H1 (cell line): ENCODE data around the gene TMEM222. TPM values are rescaled to one million over a fixed set of nuclear protein-coding genes. Genes with fewer than 3 reads are reported as not detected.

Experiments used
- CTCF ChIA-PET: fragments of 300-600 bp; sonication (Branson Sonifier 250); formaldehyde crosslinking; loops from one replicate; lab custom pipeline; 2021; ENCODE audit not compliant: partially characterized antibody; lab: Charles Lee
- POLR2A ChIA-PET: fragments of 300-600 bp; sonication (Branson Sonifier 250); formaldehyde crosslinking; loops from one replicate; lab custom pipeline; 2021; ENCODE audit warnings: inconsistent platforms; ENCODE audit not compliant: partially characterized antibody; lab: Charles Lee
- DNase-seq, 2 experiments: peaks; one replicate each; pipeline versions ENCODE4 v3.0.0 to v3.0.0-alpha.2; 2010 to 2022; ENCODE audit warnings: low spot score in 2 of 2, low read depth in 1 of 2, mixed read lengths in 1 of 2
- FAIRE-seq: peaks from 2 replicates; lab custom pipeline; 2011; peaks lifted over from hg19 to GRCh38; lab: Jason Lieb, UNC
- H2AFZ ChIP-seq: 2 replicates; pipeline ENCODE4 v1.8.1; 2012; ENCODE audit warnings: low read length, inconsistent platforms
- H2AK5ac ChIP-seq: 2 replicates; pipeline ENCODE4 v1.6.1; 2013; ENCODE audit warnings: low read depth, low read length
- H2BK120ac ChIP-seq: replicated peaks from 2 replicates; pipeline ENCODE3; 2013; ENCODE audit warnings: low read depth, low read length, inconsistent platforms
- H2BK12ac ChIP-seq: 2 replicates; pipeline ENCODE4 v1.6.1; 2013; ENCODE audit warnings: low read depth, low read length
- H2BK15ac ChIP-seq: 2 replicates; pipeline ENCODE4 v1.6.1; 2013; ENCODE audit warnings: low read length
- H2BK20ac ChIP-seq: 2 replicates; pipeline ENCODE4 v1.6.1; 2013; ENCODE audit warnings: low read length
- H2BK5ac ChIP-seq: 2 replicates; pipeline ENCODE4 v1.6.1; 2013; ENCODE audit warnings: low read depth, low read length
- H3K14ac ChIP-seq: 2 replicates; pipeline ENCODE4 v1.6.1; 2013; ENCODE audit warnings: inconsistent platforms; ENCODE audit not compliant: insufficient read length
- H3K18ac ChIP-seq: 2 replicates; pipeline ENCODE4 v1.6.1; 2013; ENCODE audit warnings: low read length; ENCODE audit errors: extremely low read depth
- H3K23ac ChIP-seq: 2 replicates; pipeline ENCODE4 v1.6.1; 2013; ENCODE audit warnings: inconsistent platforms; ENCODE audit not compliant: insufficient read length
- H3K23me2 ChIP-seq: 2 replicates; pipeline ENCODE4 v1.6.1; 2013; ENCODE audit warnings: low read depth, low read length
- H3K27ac ChIP-seq: 2 replicates; pipeline ENCODE4 v1.6.1; 2011; ENCODE audit warnings: low read depth, low read length, inconsistent platforms
- H3K27me3 ChIP-seq, 4 experiments: replicated peaks in 1 of 4; 1 replicate in 1 of 4; 2 replicates in 3 of 4; pipeline versions ENCODE4 v1.6.1 to v1.8.1; 2011 to 2013; ENCODE audit warnings: low read length in 3 of 4, mild to moderate bottlenecking in 3 of 4, inconsistent platforms in 2 of 4, mixed read lengths in 2 of 4, moderate library complexity in 1 of 4; ENCODE audit not compliant: control insufficient read depth in 3 of 4, insufficient read depth in 3 of 4; ENCODE audit errors: extremely low read depth in 1 of 4
- H3K36me3 ChIP-seq, 4 experiments: 2 replicates each; pipeline versions ENCODE4 v1.6.1 to v1.8.1; 2011 to 2013; ENCODE audit warnings: mild to moderate bottlenecking in 4 of 4, low read length in 3 of 4, moderate library complexity in 2 of 4, control low read depth in 1 of 4, inconsistent platforms in 1 of 4; ENCODE audit not compliant: insufficient read depth in 4 of 4, control insufficient read depth in 2 of 4
- H3K4ac ChIP-seq: replicated peaks from 2 replicates; pipeline ENCODE3; 2013; ENCODE audit warnings: low read length, low read depth, mixed read lengths, inconsistent platforms; ENCODE audit not compliant: insufficient read length
- H3K4me1 ChIP-seq, 4 experiments: replicated peaks in 1 of 4; 1 replicate in 1 of 4; 2 replicates in 3 of 4; pipeline versions ENCODE4 v1.6.1 to v1.8.1; 2011 to 2013; ENCODE audit warnings: low read length in 3 of 4, inconsistent platforms in 2 of 4, mixed read lengths in 1 of 4; ENCODE audit not compliant: insufficient read depth in 4 of 4, control insufficient read depth in 3 of 4
- H3K4me2 ChIP-seq, 2 experiments: 2 replicates each; pipeline versions ENCODE4 v1.6.1 to v1.8.1; 2011 to 2013; ENCODE audit warnings: low read depth in 2 of 2, low read length in 2 of 2, control low read depth in 1 of 2, inconsistent platforms in 1 of 2, mild to moderate bottlenecking in 1 of 2; ENCODE audit not compliant: insufficient read depth in 1 of 2
- H3K4me3 ChIP-seq, 4 experiments: fragments of 200-600, 300-600 bp in 1 of 4; sonication (generic), shearing (Covaris generic), sonication (Bioruptor Twin) in 1 of 4; 2 replicates each; pipeline versions ENCODE4 v1.5.1 to v1.8.1; 2011 to 2016; ENCODE audit warnings: low read length in 4 of 4, low read depth in 3 of 4, control low read depth in 2 of 4, inconsistent platforms in 2 of 4, mild to moderate bottlenecking in 2 of 4, mixed read lengths in 1 of 4, moderate library complexity in 1 of 4; ENCODE audit not compliant: insufficient read depth in 2 of 4; ENCODE audit errors: extremely low read depth in 1 of 4
- H3K56ac ChIP-seq: replicated peaks from 2 replicates; pipeline ENCODE3; 2013; ENCODE audit warnings: low read depth, mild to moderate bottlenecking, mixed read lengths, low read length, inconsistent platforms; ENCODE audit not compliant: insufficient read length
- H3K79me1 ChIP-seq: 2 replicates; pipeline ENCODE4 v1.6.1; 2013; ENCODE audit warnings: low read depth, low read length, control low read depth
- H3K79me2 ChIP-seq, 2 experiments: 2 replicates each; pipeline versions ENCODE4 v1.6.1 to v1.8.1; 2012 to 2013; ENCODE audit warnings: low read length in 2 of 2, mild to moderate bottlenecking in 2 of 2, inconsistent platforms in 1 of 2; ENCODE audit not compliant: insufficient read depth in 2 of 2, control insufficient read depth in 1 of 2
- H3K9ac ChIP-seq, 4 experiments: replicated peaks in 1 of 4; 1 replicate in 1 of 4; 2 replicates in 3 of 4; pipeline versions ENCODE4 v1.6.1 to v1.8.1; 2011 to 2013; ENCODE audit warnings: low read depth in 3 of 4, low read length in 3 of 4, control low read depth in 2 of 4, mild to moderate bottlenecking in 2 of 4, moderate library complexity in 2 of 4, inconsistent platforms in 1 of 4; ENCODE audit errors: extremely low read depth in 1 of 4
- H3K9me3 ChIP-seq, 2 experiments: 2 replicates each; pipeline versions ENCODE4 v1.6.1 to v1.8.1; 2012 to 2013; ENCODE audit warnings: mild to moderate bottlenecking in 2 of 2, moderate library complexity in 2 of 2, control low read depth in 1 of 2, inconsistent platforms in 1 of 2, low read depth in 1 of 2, low read length in 1 of 2, mixed read lengths in 1 of 2; ENCODE audit not compliant: insufficient read depth in 2 of 2
- H4K20me1 ChIP-seq, 2 experiments: replicated peaks in 1 of 2; 2 replicates each; pipeline versions ENCODE3 to v1.8.1; 2011 to 2013; ENCODE audit warnings: inconsistent platforms in 2 of 2, low read length in 2 of 2, mild to moderate bottlenecking in 1 of 2; ENCODE audit not compliant: insufficient read depth in 2 of 2, control insufficient read depth in 1 of 2
- H4K5ac ChIP-seq: 2 replicates; pipeline ENCODE4 v1.6.1; 2013; ENCODE audit warnings: low read length, low read depth, mixed read lengths, inconsistent platforms; ENCODE audit not compliant: insufficient read length
- H4K8ac ChIP-seq: 2 replicates; pipeline ENCODE4 v1.8.0; 2013; ENCODE audit warnings: mild to moderate bottlenecking, moderate library complexity, low read length, inconsistent platforms; ENCODE audit not compliant: insufficient read depth; ENCODE audit errors: extremely low read depth
- H4K91ac ChIP-seq: replicated peaks from 2 replicates; pipeline ENCODE3; 2013; ENCODE audit warnings: low read length, mixed read lengths, inconsistent platforms; ENCODE audit not compliant: insufficient read length
- BRCA1 ChIP-seq: IDR thresholded peaks from 2 replicates; pipeline ENCODE4 v1.6.1; 2012; ENCODE audit warnings: low read depth, low read length, improper control_type of control experiment
- CTCF ChIP-seq, 3 experiments: IDR thresholded peaks; 1 replicate in 2 of 3; 2 replicates in 1 of 3; pipeline versions ENCODE4 v1.5.1 to v1.6.1; 2011; ENCODE audit warnings: low read length in 3 of 3, mild to moderate bottlenecking in 3 of 3, inconsistent platforms in 2 of 3, low read depth in 1 of 3, moderate library complexity in 1 of 3; ENCODE audit not compliant: insufficient read depth in 1 of 3; ENCODE audit errors: control extremely low read depth in 1 of 3
- RXRA ChIP-seq: IDR thresholded peaks from 2 replicates; pipeline ENCODE4 v1.6.1; 2011; ENCODE audit warnings: low read depth, mild to moderate bottlenecking, low read length, moderate library complexity; ENCODE audit not compliant: insufficient read depth
- TAF7 ChIP-seq: optimal IDR thresholded peaks from 2 replicates; pipeline ENCODE3; 2011; ENCODE audit warnings: low read depth, mild to moderate bottlenecking, inconsistent platforms, low read length, moderate library complexity, borderline replicate concordance
- YY1 ChIP-seq: IDR thresholded peaks from 2 replicates; pipeline ENCODE4 v1.6.1; 2011; ENCODE audit warnings: low read depth, mild to moderate bottlenecking, low read length
- WGBS, 2 experiments: shearing (Covaris generic) in 1 of 2; methylation state at CpG; one replicate each; pipeline versions ENCODE4 v1.1.6 to v1.1.7; 2013 to 2015; ENCODE audit warnings: low lambda C conversion rate in 2 of 2, mixed read lengths in 2 of 2, inconsistent platforms in 1 of 2, low coverage in 1 of 2, missing lambda C conversion rate in 1 of 2; ENCODE audit not compliant: insufficient replicate concordance in 2 of 2, insufficient coverage in 1 of 2, insufficient read length in 1 of 2; ENCODE audit errors: extremely low coverage in 1 of 2, missing lambda C conversion rate in 1 of 2; 5-methylcytosine and 5-hydroxymethylcytosine counted together
- polyA plus RNA-seq, 7 experiments: library from polyadenylated mRNA; depleted of rRNA in 3 of 7; stranded (reverse) in 5 of 7; unstranded in 2 of 7; fragments of >200 nt in 5 of 7; fragments of 200-250 nt in 2 of 7; gene quantifications; 1 replicate in 5 of 7; 2 replicates in 1 of 7; 4 replicates in 1 of 7; pipeline versions ENCODE4 v1.2.1 to v1.2.3, GENCODE V29; 2011 to 2013; ENCODE audit warnings: missing spikeins in 2 of 7, mixed read lengths in 2 of 7
- total RNA-seq: library from RNA; stranded (reverse); fragmentation: NEBNext Ultra II Directional; extraction: Animal tissue kit (Norgen Biotek cat#: 25700); gene quantifications from 2 replicates; pipeline ENCODE4 v1.2.1, GENCODE V29; 2021
- TF ChIP-seq, protein P1 (sequence below): IDR thresholded peaks from 2 replicates; pipeline ENCODE4 v1.6.1; 2011; ENCODE audit warnings: low read length, improper control_type of control experiment

The TMEM222 gene
- total and polyA plus RNA-seq, 2 of the 8 experiments (the other 6 are each of a cell fraction or from before 2014, with no cell fraction given) = 27.0 to 51.8 TPM

GRCh38 chr1:27331922-27332321, 10.0 kb downstream of the TMEM222 start:
- no peak overlapping the region for H4K8ac ChIP-seq
- no peak overlapping the region for H2BK20ac ChIP-seq
- H3K9ac ChIP-seq = no peak overlapping the region
- no peaks in the 10 kb centered on the region for H3K9me3 ChIP-seq
- H2BK12ac ChIP-seq = no peak overlapping the region
- no peak for DNase-seq
- H3K36me3 ChIP-seq = peaks cover 4 to 18% (median 11%) of the 10 kb centered on the region in 4 experiments; a peak in 7 of 8 replicates
- H3K27ac ChIP-seq = no peak overlapping the region
- H2AK5ac ChIP-seq = no peak overlapping the region
- no peak overlapping the region for H3K23ac ChIP-seq
- no peaks in the 10 kb centered on the region for H3K27me3 ChIP-seq
- no peak overlapping the region for H2BK5ac ChIP-seq
- no peak overlapping the region for H4K5ac ChIP-seq
- 0 out of 2 replicates have a peak, but pooled peaks cover 3% of the 10 kb centered on the region for H3K79me1 ChIP-seq
- peaks cover 8 to 20% of the 10 kb centered on the region in 2 experiments for H4K20me1 ChIP-seq
- no peak overlapping the region for H3K4me2 ChIP-seq
- H3K4ac ChIP-seq = no peak overlapping the region
- no peak for FAIRE-seq
- no peak overlapping the region for H3K14ac ChIP-seq
- H2BK120ac ChIP-seq = no peak overlapping the region
- 97% methylated on average over 5 of the region's 5 CpGs; no CpG with 5 or more reads in 1 of the 2 experiments for WGBS, 2 experiments
- H3K23me2 ChIP-seq = no peaks in the 10 kb centered on the region
- no peak overlapping the region for H3K18ac ChIP-seq
- TF ChIP-seq, protein P1, sequence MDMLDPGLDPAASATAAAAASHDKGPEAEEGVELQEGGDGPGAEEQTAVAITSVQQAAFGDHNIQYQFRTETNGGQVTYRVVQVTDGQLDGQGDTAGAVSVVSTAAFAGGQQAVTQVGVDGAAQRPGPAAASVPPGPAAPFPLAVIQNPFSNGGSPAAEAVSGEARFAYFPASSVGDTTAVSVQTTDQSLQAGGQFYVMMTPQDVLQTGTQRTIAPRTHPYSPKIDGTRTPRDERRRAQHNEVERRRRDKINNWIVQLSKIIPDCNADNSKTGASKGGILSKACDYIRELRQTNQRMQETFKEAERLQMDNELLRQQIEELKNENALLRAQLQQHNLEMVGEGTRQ = no peak
- TF ChIP-seq YY1 (no peak), BRCA1 (no peak), CTCF (IDR thresholded peaks at IDR 0.05; ENCODE audit: control extremely low read depth in 1 of 3, insufficient read depth in 1 of 3, low read depth in 1 of 3, low read length in 3 of 3) (no peak), TAF7 (no peak), RXRA (no peak)
- CTCF ChIA-PET = interaction anchor here (0.5 to 17.0 kb wide), 31 partner anchors 8 to 362 kb away, joined by 3 to 321 read pairs (median 7); partner anchors contain the start of genes CD164L2, MAP3K6, SYTL1 and TMEM222
- no peak overlapping the region for H2BK15ac ChIP-seq
- no peak overlapping the region for H4K91ac ChIP-seq
- no peak overlapping the region for H2AFZ ChIP-seq
- no peak overlapping the region for H3K56ac ChIP-seq
- H3K4me3 ChIP-seq = no peak overlapping the region
- H3K4me1 ChIP-seq = no peaks in the 10 kb centered on the region
- peaks cover 0 to 19% of the 10 kb centered on the region in 2 experiments; a peak in 3 of 4 replicates for H3K79me2 ChIP-seq
- POLR2A ChIA-PET = interaction anchor here (0.9 to 2.4 kb wide), 7 partner anchors 9 to 34 kb away, joined by 3 to 14 read pairs (median 7); partner anchors contain the start of genes SYTL1 and TMEM222
